HG03097 (cell line): ENCODE data around the gene CELA1.
A peak's percentile ranks its signal among the peaks of the same experiment; 100 is the strongest.
"Not testable (repeated sequence)": the region's sequence is repeated elsewhere in the genome, so short reads cannot be mapped to it uniquely, and the experiment has no call there.

Source experiments
- ATAC-seq: cut with Tn5 transposase; IDR thresholded peaks from one replicate; pipeline ENCODE4 v1.9.1; 2021; ENCODE audit not compliant: unreplicated experiment, low FRiP score

The CELA1 gene

DNA sequence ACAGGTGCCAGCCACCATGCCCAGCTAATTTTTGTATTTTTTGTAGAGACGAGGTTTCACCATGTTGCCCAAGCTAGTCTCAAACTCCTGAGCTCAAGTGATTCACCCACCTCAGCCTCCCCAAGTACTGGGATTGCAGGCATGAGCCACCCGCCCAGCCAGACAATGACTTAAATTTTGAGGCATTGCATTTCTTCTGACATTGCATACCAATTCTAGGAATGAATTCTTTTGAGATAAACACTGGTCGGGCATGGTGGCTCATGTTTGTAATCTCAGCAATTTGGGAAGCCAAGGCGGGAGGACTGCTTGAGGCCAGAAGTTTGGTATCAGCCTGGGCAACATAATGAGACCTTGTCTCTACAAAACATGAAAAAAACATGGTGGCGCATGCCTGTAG, 2.5 kb upstream of the CELA1 start:
- ATAC-seq: no peak

DNA sequence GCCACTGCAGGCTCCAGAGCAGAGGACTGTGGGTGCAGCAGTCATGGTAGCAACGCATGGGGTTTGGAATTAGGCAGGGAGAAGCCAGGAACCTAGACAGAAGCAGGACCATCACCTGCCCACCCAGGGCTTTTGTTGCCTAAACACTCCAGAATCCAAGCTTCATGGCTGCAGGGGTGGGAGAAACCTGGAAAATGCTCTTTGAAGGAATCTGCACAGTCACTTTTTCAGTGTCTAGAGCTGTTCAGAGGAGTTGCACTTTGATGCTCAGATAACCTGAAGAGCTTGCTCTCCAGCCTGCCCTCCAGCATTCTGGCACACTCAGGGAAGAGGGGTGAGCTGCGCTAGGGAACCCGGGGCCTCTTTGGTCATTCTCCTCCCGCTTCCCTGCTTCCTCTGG, 1.6 kb upstream of the CELA1 start:
- no peak for ATAC-seq

DNA sequence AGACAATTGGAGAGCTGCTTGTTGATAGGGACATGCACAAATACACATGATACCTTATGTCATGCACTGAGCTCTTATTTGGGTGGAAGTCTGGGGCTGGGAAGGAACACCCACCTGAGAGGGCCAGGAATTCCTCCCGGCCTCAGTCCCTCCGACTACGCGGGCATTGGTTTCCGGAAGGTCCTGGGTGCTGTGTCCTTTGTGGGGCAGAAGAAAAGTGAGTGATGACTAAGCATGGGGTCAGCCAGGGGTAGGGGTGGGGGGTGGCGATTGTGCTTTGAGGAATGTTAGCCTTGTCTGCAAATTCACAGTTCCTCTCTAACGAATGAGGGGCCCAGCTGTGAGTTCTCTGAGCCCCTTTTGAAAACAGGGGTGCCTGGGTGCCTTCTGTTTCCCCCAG, 798 bp downstream of the CELA1 start:
- ATAC-seq: no peak

DNA sequence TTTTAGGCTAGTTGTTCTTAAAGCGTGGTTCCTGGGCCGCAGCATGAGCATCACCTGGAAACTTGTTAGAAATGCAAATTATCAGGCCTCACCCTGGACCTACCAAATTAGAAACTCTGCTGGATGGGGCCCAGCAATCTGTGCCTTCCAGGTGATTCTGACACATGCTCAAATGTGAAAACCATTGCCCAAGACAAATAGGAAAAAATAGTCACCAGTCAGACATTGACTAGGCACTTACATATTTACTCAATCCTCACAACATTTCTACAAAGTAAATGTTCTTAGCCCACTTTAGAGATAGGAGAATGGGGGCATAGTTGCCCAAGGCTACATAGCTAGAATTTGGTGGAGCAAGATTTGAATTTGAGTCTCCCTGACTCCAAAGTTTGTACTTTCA, 3.3 kb downstream of the CELA1 start:
- no peak for ATAC-seq

DNA sequence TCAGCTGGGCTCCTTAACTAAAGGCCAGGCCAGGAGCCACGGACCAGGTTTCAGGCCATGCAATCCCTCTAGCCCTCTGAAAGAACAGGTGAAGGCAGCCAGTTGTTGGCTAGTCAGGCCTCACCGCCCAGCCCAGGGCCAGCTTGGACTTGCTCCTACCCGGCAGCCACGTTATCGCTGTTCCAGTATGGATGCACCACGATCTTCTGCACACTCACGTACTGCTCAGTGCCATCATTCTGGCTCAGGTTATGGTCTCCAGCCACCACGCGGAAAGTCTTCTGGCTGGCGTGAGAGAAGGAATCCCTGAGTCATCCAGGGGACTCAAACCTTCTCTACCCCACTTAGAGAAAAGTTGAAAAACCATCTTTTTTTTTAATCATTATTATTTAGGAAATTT, 4.1 kb downstream of the CELA1 start:
- ATAC-seq: no peak

DNA sequence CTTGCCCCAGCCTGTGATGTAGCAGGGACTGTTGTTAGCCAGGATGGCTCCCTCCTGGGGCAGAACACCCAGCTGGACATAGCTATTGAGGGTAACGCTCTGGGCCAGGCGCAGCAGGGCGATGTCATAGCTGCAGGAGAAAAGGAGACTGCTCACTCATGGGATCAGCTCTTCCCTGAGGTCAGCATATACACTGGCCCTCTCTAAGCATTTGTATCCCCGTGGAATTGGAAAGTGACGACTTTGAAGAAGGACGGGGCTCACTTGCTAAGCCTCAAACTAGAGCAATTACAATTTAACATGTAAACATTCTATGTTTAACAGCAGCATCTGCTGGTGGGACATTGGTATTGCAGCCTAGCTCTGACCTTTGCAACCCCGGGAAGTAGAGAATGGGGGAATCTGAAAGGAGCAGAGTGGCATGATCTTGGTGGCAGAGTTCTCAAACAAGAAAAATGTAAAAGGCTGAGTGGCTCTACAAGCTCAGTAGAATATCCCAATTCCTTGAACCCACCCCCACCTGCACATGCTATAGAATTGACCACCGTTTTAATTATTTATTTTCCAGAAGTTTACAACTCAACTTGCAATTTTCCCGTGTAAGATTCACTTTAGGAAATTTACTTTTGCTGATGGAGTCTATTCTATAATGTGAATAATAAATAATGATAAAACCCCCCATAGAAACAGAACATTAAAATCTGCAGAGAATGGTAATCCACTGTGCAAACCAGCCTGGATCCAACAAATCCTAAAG, 5.0 kb downstream of the CELA1 start:
- no peak for ATAC-seq

DNA sequence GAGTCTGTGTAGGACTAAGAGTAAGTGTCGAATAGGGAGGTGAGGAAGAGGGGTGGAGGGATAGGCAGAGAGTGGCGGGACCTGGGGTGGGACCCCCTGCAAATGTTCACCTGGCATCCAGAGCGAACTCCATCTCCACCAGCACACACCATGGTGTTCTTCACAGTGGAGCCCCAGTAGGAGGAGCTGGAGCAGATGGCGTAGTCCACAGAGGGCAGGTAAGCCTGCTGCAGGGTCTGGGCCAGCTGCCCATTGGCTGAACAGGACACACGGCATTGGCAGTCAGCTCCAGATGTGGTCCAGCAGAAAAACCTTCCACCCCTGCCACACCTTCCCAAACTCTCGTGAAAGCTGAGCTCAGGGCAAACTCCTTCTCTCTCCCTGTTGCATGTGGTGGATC, 6.7 kb downstream of the CELA1 start:
- no peak for ATAC-seq

DNA sequence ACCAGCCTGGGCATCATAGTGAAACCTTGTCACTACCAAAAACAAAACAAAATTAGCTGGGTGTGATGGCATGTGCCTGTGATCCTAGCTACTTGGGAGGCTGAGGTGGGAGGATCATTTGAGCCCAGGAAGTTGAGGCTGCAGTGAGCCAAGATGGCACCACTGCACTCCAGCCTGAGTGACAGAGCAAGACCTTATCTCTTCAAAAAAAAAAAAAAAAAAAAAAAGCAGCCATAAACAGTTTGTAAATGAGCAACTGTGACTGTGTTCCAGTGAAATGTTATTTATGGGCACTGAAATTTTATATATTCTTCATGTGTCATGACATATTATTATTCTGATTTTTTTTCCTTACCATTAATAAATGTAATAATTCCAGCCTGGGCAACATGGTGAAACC, 9.1 kb downstream of the CELA1 start:
- not testable (repeated sequence) for ATAC-seq

DNA sequence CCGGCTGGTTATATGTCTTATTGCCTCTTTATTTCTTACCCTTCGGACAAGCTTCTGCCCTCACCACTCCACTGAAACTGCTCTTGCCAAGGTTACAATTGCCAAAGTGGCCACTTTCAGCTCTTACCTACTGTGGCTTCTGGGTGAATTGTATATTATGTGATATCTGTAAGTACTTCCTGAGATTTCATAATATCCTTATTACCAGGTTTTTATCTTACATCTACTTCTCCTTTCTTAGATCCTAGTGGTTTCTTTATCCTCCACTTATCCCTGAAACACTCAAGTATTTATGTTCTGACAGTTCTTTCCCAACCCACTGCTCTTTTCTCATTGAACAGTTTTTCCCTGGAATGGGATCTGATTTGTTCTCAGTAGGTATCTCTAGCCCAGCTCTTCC, 10.5 kb downstream of the CELA1 start:
- ATAC-seq: no peak

DNA sequence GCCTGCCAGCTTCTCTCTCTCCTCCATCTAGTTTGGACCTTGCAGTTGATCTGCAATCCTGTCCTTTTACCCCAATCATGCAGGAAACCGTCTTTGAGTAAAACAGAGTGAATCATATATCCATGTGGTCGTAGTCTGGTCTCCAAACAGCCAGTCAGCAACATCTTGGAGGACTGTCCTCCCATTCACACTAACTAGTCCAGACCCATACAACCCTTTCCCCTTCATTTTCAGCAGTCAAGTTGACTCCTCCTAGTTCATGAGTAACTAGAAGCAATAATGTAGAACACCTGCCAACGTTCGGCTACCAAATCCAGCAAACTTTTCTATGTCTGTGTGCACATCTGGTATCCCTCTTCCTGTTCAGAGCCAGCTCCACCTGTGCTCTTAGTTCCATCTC, 11.7 kb downstream of the CELA1 start:
- ATAC-seq: no peak

DNA sequence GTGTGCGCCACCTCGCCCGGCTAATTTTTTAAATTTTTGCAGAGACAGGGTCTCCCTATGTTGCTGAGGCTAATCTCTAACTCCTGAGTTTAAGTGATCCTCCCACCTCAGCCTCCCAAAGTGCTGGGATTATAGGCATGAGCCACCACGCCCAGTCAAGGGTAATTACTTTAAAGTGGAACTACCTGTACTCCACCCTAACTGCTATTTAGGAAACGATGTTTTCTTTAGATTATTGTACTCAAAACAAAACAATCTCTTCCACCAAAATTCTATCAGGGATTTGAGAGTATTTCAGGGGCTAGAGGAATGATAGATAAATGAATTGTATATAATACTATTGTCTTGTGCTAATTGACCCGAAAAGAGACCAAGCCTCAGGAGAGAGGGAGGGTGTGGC, 12.9 kb downstream of the CELA1 start:
- ATAC-seq: no peak

DNA sequence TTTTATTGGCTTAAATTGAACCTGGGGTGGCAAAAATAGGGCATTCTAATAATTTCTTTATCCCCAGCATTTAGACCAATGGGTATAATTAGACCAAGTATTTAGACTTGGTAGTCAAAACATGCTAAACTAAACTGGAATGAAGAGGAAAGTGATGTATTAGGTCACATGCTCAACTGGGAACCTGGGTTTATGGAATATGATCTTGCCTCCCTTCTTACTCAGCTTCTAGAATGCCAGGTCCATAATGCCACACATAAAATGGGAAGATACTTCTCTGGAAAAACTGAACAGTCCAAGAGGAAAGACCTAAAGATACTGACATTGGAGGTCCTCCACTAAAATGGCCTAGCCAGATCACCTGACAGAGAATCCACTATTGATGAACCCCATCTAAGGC, 16.3 kb downstream of the CELA1 start:
- ATAC-seq: no peak

DNA sequence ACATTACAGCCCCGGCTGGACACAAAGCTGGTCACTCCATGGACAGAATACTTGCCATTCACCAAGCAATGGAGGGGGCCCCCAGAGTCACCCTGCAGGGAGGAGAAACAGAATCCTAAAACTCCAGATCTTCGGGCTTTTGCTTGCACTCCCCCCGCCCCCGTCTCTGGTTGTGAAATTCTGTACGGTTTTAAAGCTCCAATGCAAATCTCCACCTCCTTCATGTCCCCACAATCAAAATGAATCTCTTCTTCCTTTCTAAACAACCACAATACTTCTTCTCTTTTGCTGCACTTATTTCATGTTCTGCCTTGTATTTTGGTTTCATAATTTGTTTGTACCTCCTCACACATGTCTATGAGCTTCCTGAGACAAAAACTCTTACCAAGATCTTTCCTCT, 16.7 kb downstream of the CELA1 start:
- ATAC-seq: no peak

DNA sequence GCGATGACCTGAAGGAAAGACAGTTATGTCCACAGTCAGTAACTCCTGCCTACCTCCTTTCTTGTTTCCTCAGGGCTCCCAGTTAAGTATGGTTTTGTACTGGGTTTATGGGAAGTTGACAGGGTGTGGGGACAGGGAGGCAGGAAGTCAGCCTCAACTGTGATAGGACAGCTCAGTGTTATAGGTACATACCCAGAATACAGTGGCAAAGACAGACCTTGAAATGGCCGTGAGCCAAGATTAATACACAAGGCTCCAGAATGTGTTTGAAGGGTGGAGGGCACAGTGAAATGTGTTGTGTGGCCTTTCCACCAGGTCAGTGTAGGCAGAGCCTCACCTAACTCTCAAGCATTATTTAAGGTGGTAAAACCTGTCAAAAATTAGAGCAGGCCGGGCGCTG, 17.9 kb downstream of the CELA1 start:
- no peak for ATAC-seq

DNA sequence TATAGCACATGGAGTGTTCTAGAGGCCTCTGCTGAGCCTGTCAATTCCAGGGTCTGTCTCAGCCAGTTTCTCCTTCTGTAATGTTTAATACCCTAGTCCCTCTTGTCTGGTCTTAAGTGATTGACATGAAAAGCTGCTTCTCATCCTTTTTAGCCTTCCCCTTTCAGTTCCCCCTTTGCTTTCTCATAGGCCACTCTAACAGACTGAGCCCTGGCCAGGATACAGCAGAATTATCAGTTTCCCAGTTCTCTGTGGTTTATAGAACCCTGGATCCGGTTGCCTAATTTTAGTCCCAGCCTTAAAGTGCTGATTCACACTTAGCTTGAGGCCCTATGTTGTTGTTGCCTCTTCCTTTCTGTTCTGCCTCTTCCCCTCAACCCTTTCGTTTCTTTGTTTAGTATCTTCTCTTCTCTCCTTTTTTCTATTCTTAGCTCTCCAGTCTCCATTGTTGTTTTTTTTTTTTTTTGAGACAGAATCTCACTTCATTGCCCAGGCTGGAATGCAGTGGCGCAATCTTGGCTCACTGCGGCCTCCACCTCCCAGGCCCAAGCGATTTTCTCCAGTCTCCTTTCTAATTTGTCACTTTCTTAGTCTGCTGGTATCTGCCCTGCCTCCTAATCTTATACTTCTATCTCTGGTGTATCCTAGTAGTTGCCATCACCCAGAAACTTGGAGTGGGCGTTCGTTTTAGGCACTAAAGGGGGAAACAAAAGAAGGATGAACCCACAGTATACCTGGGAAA, 19.6 kb downstream of the CELA1 start:
- ATAC-seq: peak; percentile 36

DNA sequence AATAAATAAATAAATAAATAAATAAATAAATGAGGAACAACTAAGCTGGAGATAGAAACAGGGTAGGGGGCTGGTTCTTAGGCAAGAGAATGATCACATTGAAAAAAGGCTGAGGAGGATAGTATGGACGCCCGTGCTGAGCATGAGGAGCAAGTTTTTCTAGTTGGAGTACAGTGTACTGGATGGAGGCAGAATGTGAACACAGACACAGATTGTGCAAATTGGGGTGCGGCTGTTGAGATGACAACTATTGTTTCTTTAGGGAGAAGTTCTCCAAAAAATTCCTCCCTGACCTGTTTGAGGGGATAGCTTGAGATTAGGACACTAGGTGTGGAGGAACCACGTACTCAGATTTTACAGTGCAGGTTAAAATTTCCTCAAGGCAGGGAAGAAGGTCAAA, 21.5 kb downstream of the CELA1 start:
- ATAC-seq: no peak

DNA sequence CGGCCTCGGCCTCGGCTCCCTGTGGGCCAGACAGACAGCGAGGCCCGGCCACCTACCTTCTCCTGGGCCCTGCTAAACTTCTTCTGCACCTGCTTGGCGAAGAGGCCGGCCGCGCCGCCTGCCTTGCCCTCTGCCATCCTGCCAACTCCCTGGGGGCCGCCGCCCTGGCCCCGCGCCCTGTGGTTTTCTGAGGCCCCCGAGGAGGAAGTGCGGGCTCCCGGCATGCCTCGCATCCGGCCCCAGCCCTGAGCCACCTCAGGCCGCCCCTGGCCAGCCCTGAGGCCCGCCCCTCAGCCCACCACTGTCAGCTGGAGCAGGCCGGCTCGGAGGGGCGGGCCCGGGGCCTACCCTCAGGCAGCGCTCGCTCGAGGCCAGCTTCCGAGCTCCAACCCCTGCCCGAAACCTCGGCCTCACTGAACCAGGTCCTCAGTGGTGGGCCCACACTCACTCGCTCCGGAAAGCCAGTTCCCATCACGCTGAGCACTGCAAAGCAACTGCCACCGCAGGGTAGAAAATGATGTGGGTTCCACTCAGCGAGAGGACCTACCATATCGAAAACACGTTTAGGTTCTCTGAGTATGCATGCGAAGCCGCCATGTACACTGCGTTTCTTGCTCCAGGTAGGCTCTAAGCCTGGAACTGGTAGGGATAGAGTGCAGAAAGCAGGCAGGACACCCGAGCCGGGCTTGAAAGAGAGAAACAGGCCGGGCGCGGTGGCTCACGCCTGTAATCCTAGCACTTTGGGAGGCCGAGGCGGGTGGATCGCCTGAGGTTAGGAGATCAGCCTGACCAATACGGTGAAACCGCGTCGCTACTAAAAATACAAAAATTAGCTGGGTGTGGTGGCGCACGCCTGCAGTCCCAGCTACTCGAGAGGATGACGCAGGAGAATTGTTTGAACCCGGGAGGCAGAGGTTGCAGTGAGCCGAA, 22.2 kb downstream of the CELA1 start, which contains the start of gene BIN2:
Gene BIN2, minus strand, starts transcription at position 209 of the 930 bp plus-strand sequence. Its CDS starts 72 bp downstream, at position 137.
- ATAC-seq: peak; percentile 53

DNA sequence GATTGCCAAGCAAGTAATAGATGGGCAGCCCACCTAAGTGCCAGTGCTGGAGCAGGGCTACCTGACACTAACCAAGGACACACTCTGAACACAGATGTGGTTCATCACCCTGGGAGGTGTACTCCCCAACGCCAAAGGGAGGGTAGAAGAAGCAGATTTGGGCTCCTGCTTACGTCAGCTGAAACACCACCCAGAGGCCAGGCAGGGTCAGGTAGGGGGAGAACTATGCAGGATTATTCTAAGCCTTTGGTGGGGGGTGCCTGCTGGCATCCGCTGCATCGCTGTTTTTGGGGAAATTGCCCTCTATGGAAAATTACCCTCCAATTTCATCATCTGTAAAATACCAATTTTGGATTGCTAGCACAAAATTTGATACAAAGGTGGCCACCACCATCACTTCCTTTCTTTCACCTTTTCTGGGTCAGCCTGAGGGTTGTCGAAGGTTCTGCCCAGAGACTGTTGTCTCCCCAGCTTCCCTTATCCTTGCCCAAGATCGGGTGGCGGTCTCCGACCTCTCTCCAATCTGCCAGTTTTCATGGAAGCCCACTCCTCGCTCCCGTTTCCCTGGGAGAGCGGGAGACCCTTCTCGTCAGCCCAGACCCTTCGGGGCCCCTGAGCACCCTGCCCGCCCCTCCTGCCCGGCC, 23.0 kb downstream of the CELA1 start:
- ATAC-seq: no peak

DNA sequence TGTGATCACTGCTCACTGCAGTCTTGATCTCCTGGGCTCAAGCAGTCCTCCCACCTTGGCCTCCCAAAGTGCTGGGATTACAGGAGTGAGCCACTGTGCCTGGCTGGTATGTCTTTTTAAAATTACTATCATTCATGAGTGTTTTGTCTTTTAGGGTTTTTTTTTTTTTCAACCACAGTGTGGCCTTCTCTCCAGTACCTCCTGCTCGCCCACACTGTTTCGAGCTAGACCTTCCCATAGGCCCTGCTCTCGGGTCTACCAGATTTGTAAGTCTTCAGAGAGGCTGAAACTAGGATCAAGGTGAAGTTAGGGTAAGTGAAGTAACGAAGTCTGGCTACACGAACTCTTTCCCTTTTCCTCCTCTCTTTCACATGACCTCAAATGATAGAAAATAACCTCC, 24.0 kb downstream of the CELA1 start:
- ATAC-seq: no peak

DNA sequence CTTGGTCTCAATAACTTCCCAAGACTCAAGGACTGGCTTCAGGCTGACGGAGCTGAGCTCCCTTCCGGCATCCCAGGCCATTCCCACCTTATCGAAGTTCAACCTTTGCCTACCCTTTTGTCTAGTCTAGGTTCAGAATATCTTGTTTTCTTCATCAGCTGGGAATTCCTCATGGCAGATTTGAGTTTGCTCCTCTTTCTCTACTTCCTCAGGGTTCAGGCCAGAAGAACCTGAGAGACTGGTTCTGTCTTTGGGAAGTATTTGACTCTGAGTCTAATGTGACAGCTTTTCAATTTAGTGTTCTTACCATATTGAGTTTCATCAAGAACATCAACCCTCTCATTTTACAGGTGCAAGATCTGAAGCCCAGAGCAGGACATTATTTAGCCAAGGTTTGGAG, 24.6 kb downstream of the CELA1 start:
- ATAC-seq: no peak
